Measurements from ENCODE around the gene CAPN5.

The CAPN5 gene

GRCh38 chr11:77163271-77163670 lies 96.5 kb downstream of the CAPN5 start:
- DNase-seq (ENCODE audit: low spot score) (no peak), ATAC-seq (ENCODE audit: low read depth) (no peak)
- no peaks in the 10 kb centered on the region for H3K4me1 ChIP-seq (ENCODE audit: insufficient read depth, poor library complexity, severe bottlenecking)
- no peaks in the 10 kb centered on the region for H3K27me3 ChIP-seq (ENCODE audit: insufficient read depth, poor library complexity, severe bottlenecking)
- H3K9me3 ChIP-seq (ENCODE audit: severe bottlenecking) = no peaks in the 10 kb centered on the region
- no peaks in the 10 kb centered on the region for H3K36me3 ChIP-seq (ENCODE audit: low read depth)
- no peak overlapping the region for H3K27ac ChIP-seq (ENCODE audit: poor library complexity, severe bottlenecking)
- H3K4me3 ChIP-seq (ENCODE audit: severe bottlenecking) = no peak overlapping the region
- no peak for TF ChIP-seq CTCF (IDR thresholded peaks at IDR 0.05; ENCODE audit: poor library complexity, severe bottlenecking)

DNA sequence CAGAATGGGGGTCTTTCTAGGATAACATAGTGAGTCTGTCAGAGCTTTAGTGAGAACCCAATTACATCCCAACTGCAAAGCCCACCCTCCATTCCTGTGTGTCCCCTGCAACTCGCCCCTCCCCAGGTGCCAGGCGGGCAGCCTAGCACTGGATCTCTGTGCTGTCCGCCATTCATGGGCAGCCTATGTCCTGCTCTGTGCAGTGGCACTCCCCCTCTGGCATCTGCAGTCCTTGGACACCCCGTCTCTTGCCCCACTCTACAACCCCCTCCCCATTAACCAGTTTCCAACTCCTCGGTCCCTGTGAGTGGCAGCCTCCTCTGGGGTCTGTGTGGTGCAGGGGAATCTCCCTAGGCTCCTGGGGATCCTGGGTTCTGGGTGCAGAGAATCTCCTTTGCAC lies 98.3 kb downstream of the CAPN5 start:
- TF ChIP-seq CTCF (IDR thresholded peaks at IDR 0.05; ENCODE audit: poor library complexity, severe bottlenecking) = no peak
- no peak overlapping the region for H3K4me3 ChIP-seq (ENCODE audit: severe bottlenecking)
- no peak overlapping the region for H3K27ac ChIP-seq (ENCODE audit: poor library complexity, severe bottlenecking)
- ATAC-seq (ENCODE audit: low read depth) = no peak
- no peaks in the 10 kb centered on the region for H3K9me3 ChIP-seq (ENCODE audit: severe bottlenecking)
- no peaks in the 10 kb centered on the region for H3K4me1 ChIP-seq (ENCODE audit: insufficient read depth, poor library complexity, severe bottlenecking)
- H3K36me3 ChIP-seq (ENCODE audit: low read depth) = no peaks in the 10 kb centered on the region
- DNase-seq (ENCODE audit: low spot score) = no peak
- no peaks in the 10 kb centered on the region for H3K27me3 ChIP-seq (ENCODE audit: insufficient read depth, poor library complexity, severe bottlenecking)

GRCh38 chr11:77166021-77166420 lies 99.2 kb downstream of the CAPN5 start:
- H3K4me1 ChIP-seq (ENCODE audit: insufficient read depth, poor library complexity, severe bottlenecking) = no peaks in the 10 kb centered on the region
- H3K27ac ChIP-seq (ENCODE audit: poor library complexity, severe bottlenecking) = no peak overlapping the region
- no peak for DNase-seq (ENCODE audit: low spot score)
- no peak for ATAC-seq (ENCODE audit: low read depth)
- H3K36me3 ChIP-seq (ENCODE audit: low read depth) = no peaks in the 10 kb centered on the region
- H3K9me3 ChIP-seq (ENCODE audit: severe bottlenecking) = no peaks in the 10 kb centered on the region
- no peak overlapping the region for H3K4me3 ChIP-seq (ENCODE audit: severe bottlenecking)
- no peaks in the 10 kb centered on the region for H3K27me3 ChIP-seq (ENCODE audit: insufficient read depth, poor library complexity, severe bottlenecking)
- TF ChIP-seq CTCF (IDR thresholded peaks at IDR 0.05; ENCODE audit: poor library complexity, severe bottlenecking) = no peak

- Histone ChIP-seq H3K4me3 (ENCODE audit: severe bottlenecking) (no peak overlapping the region), H3K4me1 (ENCODE audit: insufficient read depth, poor library complexity, severe bottlenecking) (no peaks in the 10 kb centered on the region), H3K27me3 (ENCODE audit: insufficient read depth, poor library complexity, severe bottlenecking) (no peaks in the 10 kb centered on the region), H3K9me3 (ENCODE audit: severe bottlenecking) (no peaks in the 10 kb centered on the region), H3K36me3 (ENCODE audit: low read depth) (no peaks in the 10 kb centered on the region), H3K27ac (ENCODE audit: poor library complexity, severe bottlenecking) (no peak overlapping the region)
- TF ChIP-seq CTCF (IDR thresholded peaks at IDR 0.05; ENCODE audit: poor library complexity, severe bottlenecking) = no peak
- no peak for ATAC-seq (ENCODE audit: low read depth)
- no peak for DNase-seq (ENCODE audit: low spot score)
Measured at GRCh38 chr11:77167111-77167626, 100.4 kb downstream of the CAPN5 start.

DNA sequence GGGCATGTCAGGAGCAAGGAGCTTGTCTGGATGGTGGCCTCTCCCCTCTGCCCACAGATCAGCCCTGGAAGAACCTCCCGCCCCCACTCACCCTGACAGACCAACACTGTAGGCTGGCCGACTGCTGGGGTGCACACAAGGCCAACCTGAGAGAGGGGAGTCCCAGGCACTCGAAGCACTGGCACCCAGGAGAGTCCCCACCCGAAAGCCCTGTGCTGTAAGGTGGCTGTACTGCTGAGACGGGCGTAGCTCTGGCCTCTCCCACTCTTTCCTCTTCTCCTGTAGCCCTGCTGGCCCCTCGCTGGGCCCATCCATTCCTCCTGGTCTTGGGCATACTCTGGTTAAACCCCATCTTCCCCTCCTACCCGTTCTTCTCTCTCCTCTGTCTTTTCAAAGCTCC lies 101.0 kb downstream of the CAPN5 start:
- TF ChIP-seq CTCF (IDR thresholded peaks at IDR 0.05; ENCODE audit: poor library complexity, severe bottlenecking) = no peak
- Histone ChIP-seq H3K36me3 (ENCODE audit: low read depth) (no peaks in the 10 kb centered on the region), H3K27ac (ENCODE audit: poor library complexity, severe bottlenecking) (no peak overlapping the region), H3K4me3 (ENCODE audit: severe bottlenecking) (no peak overlapping the region), H3K4me1 (ENCODE audit: insufficient read depth, poor library complexity, severe bottlenecking) (no peaks in the 10 kb centered on the region), H3K27me3 (ENCODE audit: insufficient read depth, poor library complexity, severe bottlenecking) (no peaks in the 10 kb centered on the region), H3K9me3 (ENCODE audit: severe bottlenecking) (no peaks in the 10 kb centered on the region)
- no peak for DNase-seq (ENCODE audit: low spot score)
- no peak for ATAC-seq (ENCODE audit: low read depth)
